Measurements from ENCODE around the gene ZNF768. TPM values are rescaled to one million over a fixed set of nuclear protein-coding genes. Genes with fewer than 3 reads are reported as not detected.

The ZNF768 gene
- total RNA-seq, 6 donors from 2014 or later = 27.3 to 58.7 (median 34.8) TPM

- TF ChIP-seq, protein P1, sequence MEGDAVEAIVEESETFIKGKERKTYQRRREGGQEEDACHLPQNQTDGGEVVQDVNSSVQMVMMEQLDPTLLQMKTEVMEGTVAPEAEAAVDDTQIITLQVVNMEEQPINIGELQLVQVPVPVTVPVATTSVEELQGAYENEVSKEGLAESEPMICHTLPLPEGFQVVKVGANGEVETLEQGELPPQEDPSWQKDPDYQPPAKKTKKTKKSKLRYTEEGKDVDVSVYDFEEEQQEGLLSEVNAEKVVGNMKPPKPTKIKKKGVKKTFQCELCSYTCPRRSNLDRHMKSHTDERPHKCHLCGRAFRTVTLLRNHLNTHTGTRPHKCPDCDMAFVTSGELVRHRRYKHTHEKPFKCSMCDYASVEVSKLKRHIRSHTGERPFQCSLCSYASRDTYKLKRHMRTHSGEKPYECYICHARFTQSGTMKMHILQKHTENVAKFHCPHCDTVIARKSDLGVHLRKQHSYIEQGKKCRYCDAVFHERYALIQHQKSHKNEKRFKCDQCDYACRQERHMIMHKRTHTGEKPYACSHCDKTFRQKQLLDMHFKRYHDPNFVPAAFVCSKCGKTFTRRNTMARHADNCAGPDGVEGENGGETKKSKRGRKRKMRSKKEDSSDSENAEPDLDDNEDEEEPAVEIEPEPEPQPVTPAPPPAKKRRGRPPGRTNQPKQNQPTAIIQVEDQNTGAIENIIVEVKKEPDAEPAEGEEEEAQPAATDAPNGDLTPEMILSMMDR (IDR thresholded peaks at IDR 0.05) = no peak
- TF ChIP-seq EP300 (IDR thresholded peaks at IDR 0.05) (no peak), POLR2A (IDR thresholded peaks at IDR 0.05) (no peak), POLR2AphosphoS5 (IDR thresholded peaks at IDR 0.05) (no peak)
- H3K4me3 ChIP-seq = no peak overlapping the region
- peaks cover 13 to 27% (median 16%) of the 10 kb centered on the region in 4 donors for H3K4me1 ChIP-seq
- H3K36me3 ChIP-seq = peaks cover 0 to 4% (median 0%) of the 10 kb centered on the region in 4 donors
- DNase-seq (no peak), ATAC-seq (ENCODE audit: low FRiP score in 2 of 2) (no peak)
- H3K9me3 ChIP-seq = no peaks in the 10 kb centered on the region
- no peak overlapping the region for H3K27ac ChIP-seq
- 90 to 94% methylated on average over 4 of the region's 4 CpGs for WGBS, 2 donors
- H3K27me3 ChIP-seq = no peaks in the 10 kb centered on the region
Observed at GRCh38 chr16:30566531-30566930, 40.2 kb upstream of the ZNF768 start.

DNA sequence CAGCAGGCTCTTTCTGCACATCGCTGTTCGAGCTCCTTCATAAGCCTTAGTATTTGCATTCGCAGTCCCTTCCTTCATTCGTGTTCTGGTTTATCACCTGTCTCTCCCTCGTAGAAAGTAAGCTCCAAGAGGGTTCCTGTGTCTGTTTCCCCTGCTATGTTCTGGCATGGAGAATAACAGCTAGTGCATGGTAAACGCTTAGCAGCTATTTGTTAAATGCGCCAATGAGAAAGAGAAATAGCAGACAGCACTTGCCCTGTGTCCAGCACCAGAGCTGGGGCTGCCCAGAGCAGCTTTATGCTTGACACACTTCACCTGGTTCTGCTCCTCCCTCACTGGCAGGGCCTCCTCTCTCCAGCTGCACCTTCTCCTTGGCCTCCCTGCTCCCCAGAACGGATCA, 39.6 kb upstream of the ZNF768 start:
- H3K27ac ChIP-seq = no peak overlapping the region
- no peak overlapping the region for H3K4me3 ChIP-seq
- peaks cover 0 to 4% (median 0%) of the 10 kb centered on the region in 4 donors for H3K36me3 ChIP-seq
- TF ChIP-seq, protein P1 (IDR thresholded peaks at IDR 0.05) = no peak
- no peak for TF ChIP-seq EP300 (IDR thresholded peaks at IDR 0.05)
- no peak for TF ChIP-seq POLR2AphosphoS5 (IDR thresholded peaks at IDR 0.05)
- no peak for TF ChIP-seq POLR2A (IDR thresholded peaks at IDR 0.05)
- H3K4me1 ChIP-seq = peaks cover 13 to 27% (median 18%) of the 10 kb centered on the region in 4 donors
- ATAC-seq (ENCODE audit: low FRiP score in 2 of 2) (no peak), DNase-seq (no peak)
- no peaks in the 10 kb centered on the region for H3K27me3 ChIP-seq
- 69 to 83% methylated on average over 8 of the region's 8 CpGs for WGBS, 2 donors
- H3K9me3 ChIP-seq = no peaks in the 10 kb centered on the region

- 63 to 70% methylated on average over 7 of the region's 7 CpGs for WGBS, 2 donors
Observed at GRCh38 chr16:30565526-30565925, 39.2 kb upstream of the ZNF768 start.

DNA sequence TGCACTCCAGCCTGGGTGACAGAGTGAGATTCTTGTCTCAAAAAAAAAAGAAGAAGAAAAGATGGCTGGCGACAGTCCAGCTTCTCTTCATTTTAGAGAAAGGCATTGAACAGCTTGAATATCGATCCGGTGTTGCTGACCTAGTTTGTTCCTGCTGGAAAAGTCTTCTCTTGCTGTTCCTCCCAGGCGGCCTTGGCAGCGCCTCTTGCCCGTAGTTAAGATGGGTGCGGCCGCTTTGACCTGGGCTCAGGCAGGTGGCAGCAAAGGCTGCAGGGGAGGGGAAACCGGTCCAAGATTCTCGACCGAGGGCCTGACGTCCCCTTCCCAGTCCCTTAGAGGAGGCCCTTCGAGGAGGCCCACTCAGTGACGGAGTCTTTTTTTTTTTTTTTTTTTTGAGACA, 35.7 kb upstream of the ZNF768 start:
- WGBS, 2 donors = 92 to 93% methylated on average over 14 of the region's 14 CpGs
- DNase-seq (no peak), ATAC-seq (ENCODE audit: low FRiP score in 2 of 2) (no peak)
- Histone ChIP-seq H3K4me1 (peaks cover 10 to 26% (median 16%) of the 10 kb centered on the region in 4 donors), H3K27ac (peak overlapping the region; percentile 65 to 89 (median 83)), H3K4me3 (peak overlapping the region in 3 of 4 donors; percentile 40 to 58 (median 57)), H3K27me3 (no peaks in the 10 kb centered on the region), H3K9me3 (no peaks in the 10 kb centered on the region), H3K36me3 (no peaks in the 10 kb centered on the region)
- TF ChIP-seq EP300 (IDR thresholded peaks at IDR 0.05) (no peak), POLR2A (IDR thresholded peaks at IDR 0.05) (no peak), POLR2AphosphoS5 (IDR thresholded peaks at IDR 0.05) (no peak)
- TF ChIP-seq, protein P1 (IDR thresholded peaks at IDR 0.05) = no peak

More at GRCh38 chr16:30565526-30565925, 39.2 kb upstream of the ZNF768 start:
- no peaks in the 10 kb centered on the region for H3K27me3 ChIP-seq
- no peak overlapping the region for H3K4me3 ChIP-seq
- no peaks in the 10 kb centered on the region for H3K9me3 ChIP-seq
- H3K27ac ChIP-seq = no peak overlapping the region
- peaks cover 0 to 4% (median 0%) of the 10 kb centered on the region in 4 donors for H3K36me3 ChIP-seq
- ATAC-seq (ENCODE audit: low FRiP score in 2 of 2) (no peak), DNase-seq (no peak)
- TF ChIP-seq, protein P1 (IDR thresholded peaks at IDR 0.05) = no peak
- no peak for TF ChIP-seq EP300 (IDR thresholded peaks at IDR 0.05)
- TF ChIP-seq POLR2A (IDR thresholded peaks at IDR 0.05) = no peak
- no peak for TF ChIP-seq POLR2AphosphoS5 (IDR thresholded peaks at IDR 0.05)
- peaks cover 8 to 27% (median 15%) of the 10 kb centered on the region in 4 donors for H3K4me1 ChIP-seq
